ENCODE measurements around the gene AFAP1.
A peak's percentile ranks its signal among the peaks of the same experiment; 100 is the strongest.

The AFAP1 gene

DNA sequence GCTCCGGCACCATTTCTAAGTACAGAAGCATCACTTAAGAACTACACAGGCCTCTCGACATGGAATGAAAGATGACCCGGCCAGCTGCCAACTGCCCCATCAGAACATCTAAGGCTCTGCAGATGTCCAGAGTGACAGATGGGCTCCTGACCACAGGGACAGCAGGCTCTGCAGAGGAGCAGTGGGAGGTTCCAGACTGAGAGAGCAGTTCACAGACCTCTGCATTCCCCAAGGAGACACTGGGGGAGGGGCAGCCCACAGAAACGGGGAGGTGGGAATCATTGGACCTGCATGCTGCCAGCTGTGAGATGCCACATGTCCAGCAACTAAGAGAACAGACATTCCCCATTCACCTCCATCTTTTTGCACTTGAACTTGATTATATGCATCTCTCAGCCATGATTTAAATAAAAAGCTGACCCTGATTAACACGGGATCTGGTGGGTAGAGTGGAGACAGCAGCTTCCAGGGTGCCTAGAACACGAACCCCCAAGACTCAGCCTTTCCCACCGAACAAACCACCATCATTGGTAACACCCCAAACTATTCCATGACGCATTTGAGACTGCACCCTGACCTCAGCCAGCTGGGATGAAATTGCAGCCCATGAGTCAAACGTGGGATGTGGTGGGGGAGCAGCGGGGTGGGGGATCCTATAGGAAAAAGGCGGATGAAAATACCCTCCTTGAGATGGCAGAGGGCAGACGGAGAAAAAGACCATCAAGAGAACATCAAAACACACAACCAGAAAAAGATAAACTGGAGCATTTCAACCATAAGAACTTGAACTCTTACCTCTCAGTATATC lies 47.2 kb downstream of the AFAP1 start:
- no peak for DNase-seq

- no peak for DNase-seq
These were observed 48.8 kb downstream of the AFAP1 start for GRCh38 chr4:7890635-7891393.

GRCh38 chr4:7887436-7887835 lies 52.2 kb downstream of the AFAP1 start:
- DNase-seq = no peak

DNA sequence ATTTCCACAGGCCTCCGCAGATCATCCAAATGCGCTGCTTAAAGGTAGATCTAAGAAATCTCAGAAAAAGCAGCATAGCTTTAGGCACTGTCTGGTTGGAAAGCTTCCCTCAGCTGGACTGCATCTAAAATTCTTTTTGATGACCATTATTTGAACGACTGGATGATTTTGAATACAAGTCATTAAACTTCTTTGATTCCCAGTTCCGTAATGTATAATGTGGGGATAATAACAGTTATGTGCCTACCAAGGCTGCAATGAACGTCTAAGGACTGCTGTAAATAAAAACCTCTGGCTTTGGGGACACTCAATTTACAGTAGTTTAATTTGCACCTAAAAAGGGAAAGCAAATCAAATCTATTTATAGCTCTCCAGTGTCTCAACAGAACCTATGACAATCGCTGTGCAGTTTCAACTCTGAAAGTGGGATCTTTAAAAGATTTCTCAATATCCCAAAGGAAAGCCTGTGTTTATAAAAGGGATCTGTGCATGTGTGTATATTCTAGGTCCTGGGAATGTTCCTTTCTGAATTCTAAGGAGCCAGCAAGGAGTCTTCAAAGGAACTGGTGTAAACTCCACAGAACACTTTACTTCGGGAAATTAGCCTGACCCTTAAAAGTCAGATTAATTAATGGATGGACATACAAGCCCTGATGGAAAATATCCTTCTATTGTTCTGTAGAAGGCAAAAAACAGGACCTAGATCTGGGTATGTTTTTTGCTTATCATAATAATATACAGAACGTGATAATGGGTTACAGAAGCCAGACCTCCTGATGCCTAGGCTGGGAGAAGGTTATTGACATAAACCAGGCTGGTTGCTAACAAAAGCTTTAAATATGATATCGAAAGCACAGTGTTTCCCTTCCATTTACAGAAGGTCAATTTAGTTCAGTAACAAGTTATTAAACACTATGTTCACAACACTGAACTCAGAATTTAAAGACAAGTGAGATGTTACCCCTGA lies 53.4 kb downstream of the AFAP1 start:
- DNase-seq = no peak

DNA sequence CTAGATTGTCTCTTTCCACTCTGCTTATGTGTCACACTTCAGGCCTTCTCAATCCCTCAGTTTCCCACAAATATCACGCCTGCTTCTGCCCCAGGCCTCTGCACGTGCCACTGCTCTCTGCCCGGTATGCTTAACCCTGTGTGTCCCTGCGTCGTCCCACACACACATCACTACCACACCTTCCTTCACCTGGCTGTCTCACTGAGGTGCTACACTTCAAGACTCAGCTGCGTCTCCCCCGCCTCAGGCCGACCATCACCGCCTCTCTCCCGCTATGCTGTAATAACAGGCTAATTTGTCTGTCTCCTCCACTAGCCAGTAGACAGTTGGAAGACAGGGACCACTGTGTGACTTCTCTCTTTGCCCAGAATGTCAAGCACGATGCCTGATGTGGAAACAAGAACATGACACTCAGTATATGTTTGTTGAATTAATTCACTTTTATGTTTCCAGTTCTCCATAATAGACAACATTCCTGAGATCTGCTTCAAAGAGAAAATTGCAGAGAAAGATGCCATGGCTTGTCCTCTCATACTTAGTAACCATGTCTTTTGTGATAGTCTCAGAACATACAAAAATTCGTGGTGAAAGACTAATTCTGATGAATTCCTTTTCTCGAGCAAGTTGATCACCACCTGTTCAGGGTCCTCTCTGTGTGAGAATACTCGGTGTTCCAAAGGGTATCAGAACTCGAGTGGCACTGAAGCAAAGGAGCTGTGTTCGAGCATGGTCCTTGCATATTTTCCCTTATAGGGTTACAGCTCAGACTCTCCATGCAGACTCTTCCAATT lies 54.2 kb downstream of the AFAP1 start:
- DNase-seq = no peak

- DNase-seq = no peak
These were observed 59.0 kb downstream of the AFAP1 start for GRCh38 chr4:7880683-7881082.

GRCh38 chr4:7879127-7879526 lies 60.5 kb downstream of the AFAP1 start:
- DNase-seq = no peak

GRCh38 chr4:7878323-7878722 lies 61.3 kb downstream of the AFAP1 start:
- DNase-seq = no peak

DNA sequence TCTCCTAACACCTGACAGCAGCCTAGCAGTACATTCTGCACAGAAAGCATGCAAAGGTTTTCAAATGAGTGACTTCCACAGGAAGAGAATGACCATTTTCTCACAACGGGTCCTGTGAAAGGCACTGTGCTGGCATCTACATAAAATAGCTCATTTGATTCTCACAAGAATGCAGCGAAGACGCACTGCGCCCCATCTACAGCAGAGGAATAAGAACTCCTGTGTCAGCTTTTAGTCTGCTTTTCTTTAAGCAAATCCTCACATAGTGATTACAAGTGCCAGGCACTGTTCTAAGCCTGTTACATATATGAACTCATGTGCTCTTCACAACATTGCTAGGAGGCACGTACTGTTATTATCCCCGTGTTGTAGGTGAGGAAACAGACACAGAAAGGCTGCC lies 62.5 kb downstream of the AFAP1 start:
- peak; percentile 10 for DNase-seq

- peak; percentile 47 for DNase-seq
These were observed 63.3 kb downstream of the AFAP1 start for GRCh38 chr4:7876201-7876875.

DNA sequence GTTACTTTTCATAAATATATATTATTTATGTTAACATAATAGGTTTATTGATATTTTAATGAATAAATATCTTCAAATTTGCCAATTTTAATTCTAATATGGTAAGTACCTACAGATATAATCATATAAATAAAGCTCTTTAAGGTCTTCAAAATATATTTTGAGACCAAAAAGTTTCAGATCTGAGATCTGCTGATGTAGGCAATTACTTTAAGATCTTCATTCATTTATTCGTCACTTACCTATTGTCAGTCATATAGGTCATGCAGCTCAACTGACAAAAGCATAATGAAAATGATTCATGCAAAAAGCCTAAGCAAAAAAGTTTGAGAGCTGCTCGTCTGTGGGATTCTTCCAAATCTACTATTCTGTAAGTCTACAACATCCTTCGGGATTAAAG lies 64.8 kb downstream of the AFAP1 start:
- DNase-seq = no peak

GRCh38 chr4:7873881-7874280 lies 65.8 kb downstream of the AFAP1 start:
- no peak for DNase-seq

GRCh38 chr4:7872264-7872771 lies 67.3 kb downstream of the AFAP1 start:
- no peak for DNase-seq

DNA sequence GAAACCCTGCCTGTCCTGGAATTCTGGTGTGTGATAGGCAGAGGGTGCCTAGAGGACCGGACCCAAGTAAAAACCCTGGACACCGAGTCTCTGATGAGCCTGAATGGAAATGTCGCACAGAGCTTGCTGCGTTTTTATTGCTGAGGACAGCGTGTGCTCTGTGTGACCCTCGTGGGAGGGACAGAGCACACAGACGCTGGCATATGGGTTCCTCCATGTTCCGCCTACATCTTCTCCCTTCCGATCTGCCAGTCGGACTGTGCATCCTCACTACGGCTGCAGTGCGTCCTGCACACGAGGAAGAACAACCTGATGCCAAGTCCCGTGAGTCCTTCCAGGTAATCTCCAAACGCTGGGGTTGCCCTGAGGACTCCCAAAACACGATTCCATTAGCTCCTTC lies 68.3 kb downstream of the AFAP1 start:
- DNase-seq = no peak

- DNase-seq = no peak
These were observed 70.7 kb downstream of the AFAP1 start for GRCh38 chr4:7868892-7869471.

DNA sequence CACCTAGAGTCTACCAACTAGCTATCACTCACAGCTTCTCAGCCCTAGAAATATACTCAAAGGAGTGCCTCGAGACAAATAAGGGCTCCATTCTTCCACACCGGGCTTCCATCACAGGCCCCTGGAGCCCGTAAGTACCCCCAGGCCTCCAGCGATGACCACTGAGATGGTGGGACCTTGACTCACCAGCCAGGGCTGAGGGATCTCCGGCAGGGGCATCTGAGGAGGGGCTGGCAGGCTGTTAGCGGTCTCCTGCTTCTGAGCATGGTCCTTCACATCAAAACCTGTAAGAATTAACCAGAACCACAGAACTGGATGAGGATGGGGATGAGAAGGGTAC lies 71.3 kb downstream of the AFAP1 start:
- DNase-seq = no peak

DNA sequence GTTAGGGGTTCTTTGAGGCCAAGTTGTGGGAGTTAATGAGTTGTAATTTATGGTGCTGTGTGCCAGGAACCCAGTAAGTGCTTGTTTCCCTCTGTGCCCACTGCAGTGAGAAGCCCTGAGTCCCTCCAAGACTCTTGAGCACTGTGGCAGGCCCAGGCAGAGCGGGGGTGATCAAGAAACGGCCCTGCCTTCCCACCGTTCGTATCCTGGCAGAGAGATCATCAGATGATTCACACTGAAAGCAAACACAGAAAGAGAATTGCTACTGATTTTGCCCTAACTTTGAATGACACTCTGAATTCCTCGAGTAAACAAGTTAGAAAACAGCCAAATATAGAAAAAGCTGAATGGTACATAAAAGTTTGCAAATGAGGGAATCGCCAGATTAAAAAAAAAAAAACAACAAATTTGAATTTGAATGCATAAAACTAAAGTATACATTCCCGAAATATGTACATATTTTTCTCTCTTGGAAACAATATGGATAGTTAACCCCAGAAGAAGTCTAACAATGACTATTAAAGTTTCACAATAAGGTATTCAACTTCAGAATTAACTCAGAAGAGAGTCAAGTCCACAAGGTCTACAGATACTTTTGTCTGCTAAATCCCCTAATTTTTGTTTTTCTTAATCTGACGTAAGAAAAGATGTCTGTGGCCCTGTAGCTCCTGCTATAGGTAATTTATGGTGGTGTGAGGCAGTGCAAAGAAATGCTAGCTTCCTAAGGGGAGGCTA lies 71.8 kb downstream of the AFAP1 start:
- peak; percentile 73 for DNase-seq

- no peak for DNase-seq
These were observed 72.5 kb downstream of the AFAP1 start for GRCh38 chr4:7867191-7867590.

DNA sequence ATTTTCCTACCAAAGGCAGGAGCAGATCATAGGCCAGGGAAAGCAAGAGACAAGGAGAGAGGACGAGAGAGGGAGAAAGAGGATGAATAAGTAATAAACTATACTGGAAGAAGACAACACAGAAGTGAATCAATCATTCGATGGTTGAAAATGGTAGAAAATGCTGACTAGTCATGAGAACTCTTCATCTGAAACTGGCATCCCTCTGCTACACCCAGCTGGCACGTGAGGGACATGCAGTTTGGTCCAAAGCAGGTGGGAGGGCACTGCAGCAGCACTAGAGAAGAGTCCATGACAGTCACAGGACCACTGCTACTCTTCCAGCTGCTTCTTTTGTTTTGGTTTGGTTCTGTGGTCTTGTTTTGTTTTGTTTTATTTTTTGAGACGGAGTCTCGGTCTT lies 74.1 kb downstream of the AFAP1 start:
- DNase-seq = no peak

DNA sequence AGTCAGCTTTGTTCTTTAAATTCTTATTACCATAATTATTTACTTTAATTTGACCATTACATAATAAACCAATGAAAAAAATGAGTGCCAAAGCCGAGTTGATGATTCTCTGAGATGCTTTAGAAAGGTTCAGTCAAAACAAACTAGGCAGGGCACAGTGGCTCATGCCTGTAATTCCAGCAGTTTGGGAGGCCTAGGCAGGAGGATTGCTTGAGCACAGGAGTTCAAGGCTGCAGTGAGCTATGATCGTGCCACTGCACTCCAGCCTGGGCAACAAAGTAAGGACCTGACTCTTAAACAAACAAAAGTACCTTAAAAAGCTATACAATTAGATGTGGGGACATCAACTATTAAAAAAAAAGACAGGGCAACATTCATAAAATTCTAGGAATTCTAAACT lies 75.0 kb downstream of the AFAP1 start:
- DNase-seq = no peak

Measured in activated CD4-positive, alpha-beta T cell treated with anti-CD3 and anti-CD28 coated beads, Interleukin-2, amount 50 U/mL, for 16 hours (primary cell).